Measurements from ENCODE around the gene AQP6.

The AQP6 gene

GRCh38 chr12:50026691-50027090 lies 53.9 kb downstream of the AQP6 start:
- Mint-ChIP-seq H3K4me3 (no peak overlapping the region), H3K36me3 (ENCODE audit: insufficient read depth) (peaks cover 4% of the 10 kb centered on the region), H3K9me3 (peaks cover 6% of the 10 kb centered on the region), H3K4me1 (peaks cover 26% of the 10 kb centered on the region), H3K27me3 (peaks cover 6% of the 10 kb centered on the region), H3K27ac (ENCODE audit: low read depth) (no peak overlapping the region)
- DNase-seq (ENCODE audit: low spot score in 2 of 2) (no peak), ATAC-seq (replicated peaks; ENCODE audit: extremely low read depth, poor library complexity, severe bottlenecking) (no peak)
